Neural progenitor cell (in vitro differentiated cells): Measurements from ENCODE around the gene MSRB1. TPM values are rescaled to one million over a fixed set of nuclear protein-coding genes. Genes with fewer than 3 reads are reported as not detected.
"Not testable (repeated sequence)": the region's sequence is repeated elsewhere in the genome, so short reads cannot be mapped to it uniquely, and the experiment has no call there.

ENCODE experiments used
- DNase-seq: peaks from one replicate; pipeline ENCODE4 v3.0.0-alpha.2; 2016; ENCODE audit warnings: low spot score
- H2AFZ ChIP-seq: fragments of 200-600 bp; sonication (generic); replicated peaks from 2 replicates; pipeline ENCODE4 v1.6.1; 2016; ENCODE audit warnings: antibody characterized with exemption
- H3F3A ChIP-seq: fragments of 200-600 bp; sonication (generic); 2 replicates; pipeline ENCODE4 v1.6.1; 2016; ENCODE audit warnings: antibody characterized with exemption, low read depth
- H3K27ac ChIP-seq: fragments of 200-600 bp; sonication (generic); 2 replicates; pipeline ENCODE4 v1.5.1; 2016; ENCODE audit warnings: mild to moderate bottlenecking
- H3K27me3 ChIP-seq: fragments of 200-600 bp; sonication (generic); 2 replicates; pipeline ENCODE4 v1.6.1; 2016; ENCODE audit warnings: mild to moderate bottlenecking, moderate library complexity
- H3K36me3 ChIP-seq: fragments of 200-600 bp; sonication (generic); 2 replicates; pipeline ENCODE4 v1.5.1; 2016
- H3K4me1 ChIP-seq: fragments of 200-600 bp; sonication (generic); 2 replicates; pipeline ENCODE4 v1.6.1; 2016; ENCODE audit warnings: mixed run types
- H3K4me2 ChIP-seq: fragments of 200-600 bp; sonication (generic); 2 replicates; pipeline ENCODE4 v1.6.1; 2016
- H3K4me3 ChIP-seq: fragments of 200-600 bp; sonication (generic); 2 replicates; pipeline ENCODE4 v1.5.1; 2016
- H3K79me2 ChIP-seq: fragments of 200-600 bp; sonication (generic); 2 replicates; pipeline ENCODE4 v1.6.1; 2016; ENCODE audit warnings: low read depth
- H3K9ac ChIP-seq: fragments of 200-600 bp; sonication (generic); 2 replicates; pipeline ENCODE4 v1.6.1; 2016
- H3K9me3 ChIP-seq: fragments of 200-600 bp; sonication (generic); 2 replicates; pipeline ENCODE4 v1.5.1; 2016; ENCODE audit warnings: low read depth
- H4K20me1 ChIP-seq: fragments of 200-600 bp; sonication (generic); 2 replicates; pipeline ENCODE4 v1.6.1; 2016; ENCODE audit warnings: low read depth
- H3K27ac Mint-ChIP-seq: 3 replicates; pipeline ENCODE4 v1.8.0; 2021; ENCODE audit warnings: mixed read lengths
- H3K27me3 Mint-ChIP-seq: 2 replicates; pipeline ENCODE4 v1.8.0; 2022; ENCODE audit warnings: low read depth, mild to moderate bottlenecking, inconsistent platforms, moderate library complexity, mixed read lengths; ENCODE audit not compliant: insufficient read depth
- H3K36me3 Mint-ChIP-seq: 3 replicates; pipeline ENCODE4 v1.8.0; 2021; ENCODE audit warnings: mixed read lengths
- H3K4me1 Mint-ChIP-seq: 3 replicates; pipeline ENCODE4 v1.8.0; 2021; ENCODE audit warnings: mixed read lengths
- H3K4me3 Mint-ChIP-seq: 3 replicates; pipeline ENCODE4 v1.8.0; 2021; ENCODE audit warnings: mild to moderate bottlenecking, moderate library complexity, mixed read lengths
- H3K9me3 Mint-ChIP-seq: 3 replicates; pipeline ENCODE4 v1.8.0; 2020; ENCODE audit warnings: mixed read lengths
- CTCF ChIP-seq: fragments of 200-600 bp; sonication (generic); IDR thresholded peaks from 2 replicates; pipeline ENCODE4 v1.5.1; 2017; ENCODE audit warnings: antibody characterized with exemption, mild to moderate bottlenecking
- EZH2 ChIP-seq: fragments of 200-600 bp; sonication (generic); IDR thresholded peaks from 2 replicates; pipeline ENCODE4 v1.6.1; 2017; ENCODE audit warnings: antibody characterized with exemption, mild to moderate bottlenecking, moderate library complexity
- EZH2phosphoT487 ChIP-seq: fragments of 200-600 bp; sonication (generic); IDR thresholded peaks from 2 replicates; pipeline ENCODE4 v1.6.1; 2017; ENCODE audit warnings: antibody characterized with exemption
- total RNA-seq: library from RNA; depleted of rRNA; stranded (reverse); fragments of >200 nt; gene quantifications from 2 replicates; pipeline ENCODE4 v1.2.3, GENCODE V29; 2015; ENCODE audit warnings: low replicate concordance

Gene MSRB1
- total RNA-seq, 1 donor from 2014 or later, result 26.9 TPM

- H3K9me3 ChIP-seq, result no peaks in the 10 kb centered on the region
- TF ChIP-seq EZH2, result no peak
- no peaks in the 10 kb centered on the region for H3K79me2 ChIP-seq
- H3K36me3 ChIP-seq, result no peaks in the 10 kb centered on the region
- Mint-ChIP-seq H3K36me3 (no peaks in the 10 kb centered on the region), H3K4me3 (no peak overlapping the region), H3K27ac (peak overlapping the region; percentile 83), H3K9me3 (no peaks in the 10 kb centered on the region), H3K27me3 (peaks cover 9% of the 10 kb centered on the region), H3K4me1 (peaks cover 13% of the 10 kb centered on the region)
- H3K9ac ChIP-seq, result no peak overlapping the region
- DNase-seq, result peak; percentile 15
- no peaks in the 10 kb centered on the region for H3K27me3 ChIP-seq
- H3K4me2 ChIP-seq, result peak overlapping the region; percentile 50
- H3K4me3 ChIP-seq, result no peak overlapping the region
- H2AFZ ChIP-seq, result peak overlapping the region; percentile 89
- H3K27ac ChIP-seq, result peak overlapping the region; percentile 9
- H4K20me1 ChIP-seq, result no peaks in the 10 kb centered on the region
- H3K4me1 ChIP-seq, result peaks cover 10% of the 10 kb centered on the region
- H3F3A ChIP-seq, result peaks cover 9% of the 10 kb centered on the region
Observed at GRCh38 chr16:1902547-1903219, 40.3 kb downstream of the MSRB1 start.

GRCh38 chr16:1900452-1900774 lies 42.6 kb downstream of the MSRB1 start:
- H3K9me3 ChIP-seq, result no peaks in the 10 kb centered on the region
- H3K9me3 Mint-ChIP-seq, result no peaks in the 10 kb centered on the region
- no peak overlapping the region for H3K4me3 ChIP-seq
- no peak overlapping the region for H3K4me2 ChIP-seq
- H3K36me3 Mint-ChIP-seq, result no peaks in the 10 kb centered on the region
- H3K4me1 ChIP-seq, result peaks cover 9% of the 10 kb centered on the region
- H4K20me1 ChIP-seq, result no peaks in the 10 kb centered on the region
- no peak for DNase-seq
- no peak overlapping the region for H3K27ac Mint-ChIP-seq
- H3K9ac ChIP-seq, result no peak overlapping the region
- H3K27me3 ChIP-seq, result no peaks in the 10 kb centered on the region
- TF ChIP-seq EZH2 (no peak), EZH2phosphoT487 (no peak), CTCF (no peak)
- H3K36me3 ChIP-seq, result no peaks in the 10 kb centered on the region
- no peaks in the 10 kb centered on the region for H3K79me2 ChIP-seq
- H3K4me1 Mint-ChIP-seq, result peaks cover 13% of the 10 kb centered on the region
- no peak overlapping the region for H3K27ac ChIP-seq
- H3K4me3 Mint-ChIP-seq, result no peak overlapping the region
- H2AFZ ChIP-seq, result no peak overlapping the region
- H3K27me3 Mint-ChIP-seq, result peaks cover 4% of the 10 kb centered on the region
- H3F3A ChIP-seq, result peaks cover 9% of the 10 kb centered on the region

GRCh38 chr16:1899641-1900451 lies 43.2 kb downstream of the MSRB1 start:
- Histone ChIP-seq H3K36me3 (no peaks in the 10 kb centered on the region), H3K9me3 (no peaks in the 10 kb centered on the region), H3K9ac (no peak overlapping the region), H3K4me3 (no peak overlapping the region), H3K27ac (no peak overlapping the region), H4K20me1 (no peaks in the 10 kb centered on the region), H3F3A (peaks cover 9% of the 10 kb centered on the region), H3K27me3 (no peaks in the 10 kb centered on the region), H3K79me2 (no peaks in the 10 kb centered on the region), H2AFZ (no peak overlapping the region), H3K4me1 (peaks cover 9% of the 10 kb centered on the region), H3K4me2 (no peak overlapping the region)
- Mint-ChIP-seq H3K27me3 (peaks cover 4% of the 10 kb centered on the region), H3K27ac (no peak overlapping the region), H3K4me3 (no peak overlapping the region), H3K36me3 (no peaks in the 10 kb centered on the region), H3K4me1 (peaks cover 13% of the 10 kb centered on the region), H3K9me3 (no peaks in the 10 kb centered on the region)
- TF ChIP-seq EZH2phosphoT487 (no peak), CTCF (no peak)
- DNase-seq, result no peak

- not testable (repeated sequence) for H3K9ac ChIP-seq, H3K27ac Mint-ChIP-seq, H3K36me3 Mint-ChIP-seq, H3K36me3 ChIP-seq, H3K4me1 Mint-ChIP-seq, H3K9me3 Mint-ChIP-seq, H3K4me2 ChIP-seq, H3K79me2 ChIP-seq, DNase-seq, H3K9me3 ChIP-seq, H2AFZ ChIP-seq, H3K4me3 ChIP-seq, H3K27me3 ChIP-seq, H3K27ac ChIP-seq, H3K4me1 ChIP-seq, H3K27me3 Mint-ChIP-seq, H3F3A ChIP-seq, H3K4me3 Mint-ChIP-seq, H4K20me1 ChIP-seq
Observed at GRCh38 chr16:1897692-1898091, 45.3 kb downstream of the MSRB1 start.
